Hematopoietic multipotent progenitor cell treated with erythropoietin and hydrocortisone succinate and interleukin-3 and kit ligand, for 17 days (in vitro differentiated cells): Measurements from ENCODE around the gene BPIFB1.

ENCODE experiments used
- DNase-seq: peaks from one replicate; pipeline ENCODE4 v3.0.0-alpha.2; 2015; ENCODE audit warnings: low spot score

BPIFB1 gene, protein sequence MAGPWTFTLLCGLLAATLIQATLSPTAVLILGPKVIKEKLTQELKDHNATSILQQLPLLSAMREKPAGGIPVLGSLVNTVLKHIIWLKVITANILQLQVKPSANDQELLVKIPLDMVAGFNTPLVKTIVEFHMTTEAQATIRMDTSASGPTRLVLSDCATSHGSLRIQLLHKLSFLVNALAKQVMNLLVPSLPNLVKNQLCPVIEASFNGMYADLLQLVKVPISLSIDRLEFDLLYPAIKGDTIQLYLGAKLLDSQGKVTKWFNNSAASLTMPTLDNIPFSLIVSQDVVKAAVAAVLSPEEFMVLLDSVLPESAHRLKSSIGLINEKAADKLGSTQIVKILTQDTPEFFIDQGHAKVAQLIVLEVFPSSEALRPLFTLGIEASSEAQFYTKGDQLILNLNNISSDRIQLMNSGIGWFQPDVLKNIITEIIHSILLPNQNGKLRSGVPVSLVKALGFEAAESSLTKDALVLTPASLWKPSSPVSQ

DNA sequence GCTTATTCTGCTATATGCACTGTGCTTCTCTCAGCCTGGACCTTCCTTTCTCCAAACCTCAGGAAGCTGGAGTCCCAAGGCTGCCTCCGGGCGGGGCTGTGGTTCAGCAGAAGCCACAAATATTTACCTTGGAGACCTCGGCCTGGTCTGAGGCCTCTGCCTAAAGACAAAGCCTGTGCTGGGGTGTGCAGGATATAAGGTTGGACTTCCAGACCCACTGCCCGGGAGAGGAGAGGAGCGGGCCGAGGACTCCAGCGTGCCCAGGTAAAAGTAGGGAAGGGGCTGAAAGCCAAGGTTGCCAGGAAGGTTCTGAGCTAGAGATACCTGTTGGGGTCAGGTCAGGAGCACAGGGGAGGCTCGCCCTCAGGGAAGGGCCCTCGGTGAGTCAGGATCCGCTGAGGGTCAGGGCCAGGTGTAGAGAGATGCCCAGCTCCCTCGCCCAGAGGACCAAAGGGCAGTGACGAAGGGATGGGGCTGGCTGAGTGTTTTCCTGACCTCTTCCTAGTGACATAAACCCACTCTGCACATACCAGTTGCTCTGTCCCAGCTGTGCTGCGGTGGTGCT, at the start of gene BPIFB1:
BPIFB1 (plus strand) TSS at position 224 of the 565 bp plus-strand sequence. CDS start 2,860 bp downstream, outside the sequence.
- DNase-seq: no peak

DNA sequence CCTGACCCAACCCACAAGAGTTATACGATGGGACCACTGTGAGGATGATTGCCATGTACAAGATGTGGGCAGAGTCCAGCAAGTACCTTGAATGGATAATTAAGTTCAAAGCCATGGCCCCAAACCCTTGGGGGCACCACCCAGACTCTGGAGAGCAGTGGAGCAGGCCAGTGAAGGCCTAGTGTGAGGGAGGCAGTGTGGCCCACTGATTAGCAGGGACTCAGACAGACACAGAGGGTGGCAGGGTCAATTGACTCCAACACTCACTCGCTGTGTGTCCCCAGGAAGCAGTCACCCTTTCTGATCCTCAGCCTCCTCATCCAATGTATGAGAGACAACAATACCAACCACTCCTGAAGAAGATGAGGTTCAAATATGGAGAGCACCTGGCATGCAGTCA, 49.0 kb upstream of the BPIFB1 start:
- no peak for DNase-seq

DNA sequence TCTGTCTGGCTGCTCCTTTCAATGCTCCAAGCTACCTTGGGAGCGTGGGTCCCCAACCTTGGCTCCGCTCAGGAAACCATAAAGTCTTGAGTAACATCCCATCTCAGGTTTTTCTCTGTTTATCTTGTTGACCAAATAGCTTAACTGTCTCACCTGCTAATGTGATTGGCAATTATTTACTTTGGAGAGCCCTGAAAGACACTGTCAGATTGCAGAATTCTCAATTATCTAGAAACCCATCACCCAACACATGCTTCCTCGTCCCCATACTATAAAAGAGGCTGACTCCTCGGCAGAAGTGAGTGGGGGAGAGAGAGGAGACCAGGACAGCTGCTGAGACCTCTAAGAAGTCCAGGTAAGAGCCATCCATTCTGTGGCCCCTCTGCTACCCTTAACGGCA, 47.3 kb upstream of the BPIFB1 start, which contains the start of gene BPIFA1:
BPIFA1 (plus strand) TSS at position 301 of the 400 bp plus-strand sequence. CDS start 1,716 bp downstream, outside the sequence.
- DNase-seq: no peak

DNA sequence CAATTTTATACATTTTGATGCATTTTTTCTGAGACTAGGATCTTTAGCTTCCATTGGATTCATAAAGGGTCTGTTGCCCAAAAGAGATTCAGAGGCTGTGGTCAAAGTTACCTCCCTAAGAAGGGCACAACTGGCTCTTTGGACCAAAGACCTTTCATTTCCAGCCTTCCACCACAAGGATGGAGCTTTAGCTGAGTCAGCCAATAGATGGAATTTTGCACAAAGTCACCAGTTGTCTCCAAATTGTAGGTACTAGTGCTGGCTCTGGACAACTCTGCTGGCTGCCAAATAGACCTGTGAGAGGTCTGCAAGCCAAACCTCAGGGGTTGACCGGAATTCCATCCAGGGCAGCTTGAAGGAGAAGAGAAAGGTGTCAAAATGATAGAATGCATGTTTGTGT, 46.7 kb upstream of the BPIFB1 start:
- DNase-seq: no peak

DNA sequence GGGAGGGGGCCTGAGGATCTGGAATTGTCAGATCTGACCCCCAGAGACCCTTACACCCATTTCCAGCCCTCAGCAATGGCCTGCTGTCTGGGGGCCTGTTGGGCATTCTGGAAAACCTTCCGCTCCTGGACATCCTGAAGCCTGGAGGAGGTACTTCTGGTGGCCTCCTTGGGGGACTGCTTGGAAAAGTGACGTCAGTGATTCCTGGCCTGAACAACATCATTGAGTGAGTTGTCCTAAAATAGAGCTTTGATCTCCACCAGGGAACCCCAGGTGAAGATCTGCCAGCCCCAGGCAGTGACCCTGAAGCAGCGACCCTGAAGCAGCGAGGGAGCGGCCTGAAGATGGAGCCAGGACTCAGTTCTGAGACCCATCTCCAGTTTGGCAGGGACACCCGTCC, 45.0 kb upstream of the BPIFB1 start:
- DNase-seq: no peak

DNA sequence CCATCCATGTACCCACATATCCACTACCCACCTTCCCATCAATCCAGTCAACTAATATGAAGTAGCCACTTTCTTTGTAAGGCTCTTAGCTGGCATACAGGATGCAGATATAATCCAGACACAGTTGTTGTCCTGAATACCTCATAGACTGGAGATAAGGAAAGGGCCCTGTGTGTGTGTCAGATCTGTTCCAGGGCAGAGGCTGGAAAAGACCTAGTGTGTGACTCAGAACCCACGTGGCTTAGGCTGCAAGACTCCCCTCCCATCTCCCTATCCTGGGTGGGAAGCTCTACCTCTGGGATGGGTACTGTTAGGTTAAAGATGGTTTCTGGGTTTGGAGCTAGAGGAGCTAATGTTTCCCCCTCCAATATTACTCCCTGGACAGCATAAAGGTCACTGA, 43.6 kb upstream of the BPIFB1 start:
- no peak for DNase-seq

DNA sequence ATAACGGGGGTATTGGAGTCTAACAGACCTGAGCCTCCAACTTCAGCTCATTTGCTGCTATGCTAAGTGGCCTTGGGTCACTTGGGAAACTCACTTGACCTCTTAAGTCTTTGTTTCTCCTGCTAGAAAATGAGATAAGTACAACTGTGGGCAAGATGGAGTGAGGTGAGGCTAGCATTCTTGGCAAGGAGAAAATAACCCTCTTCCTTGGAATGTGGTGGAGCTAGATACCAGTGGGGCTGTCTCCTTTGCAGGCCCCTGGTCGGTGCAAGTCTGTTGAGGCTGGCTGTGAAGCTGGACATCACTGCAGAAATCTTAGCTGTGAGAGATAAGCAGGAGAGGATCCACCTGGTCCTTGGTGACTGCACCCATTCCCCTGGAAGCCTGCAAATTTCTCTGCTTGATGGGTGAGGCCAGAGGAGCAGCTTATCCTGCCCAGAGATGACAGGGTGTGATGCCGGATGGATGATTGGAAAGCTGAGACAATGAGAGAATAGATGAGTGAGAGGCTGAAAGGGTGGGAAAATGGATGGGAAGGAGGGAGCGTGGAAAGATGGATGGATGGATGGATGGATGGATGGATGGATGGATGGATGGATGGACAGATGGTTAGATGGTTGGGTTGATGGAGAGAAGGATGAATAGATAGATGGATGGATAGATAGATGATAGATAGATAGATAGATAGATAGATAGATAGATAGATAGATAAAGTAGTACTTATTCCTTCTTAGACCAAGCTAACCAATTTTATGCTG, 42.9 kb upstream of the BPIFB1 start:
- DNase-seq: no peak

DNA sequence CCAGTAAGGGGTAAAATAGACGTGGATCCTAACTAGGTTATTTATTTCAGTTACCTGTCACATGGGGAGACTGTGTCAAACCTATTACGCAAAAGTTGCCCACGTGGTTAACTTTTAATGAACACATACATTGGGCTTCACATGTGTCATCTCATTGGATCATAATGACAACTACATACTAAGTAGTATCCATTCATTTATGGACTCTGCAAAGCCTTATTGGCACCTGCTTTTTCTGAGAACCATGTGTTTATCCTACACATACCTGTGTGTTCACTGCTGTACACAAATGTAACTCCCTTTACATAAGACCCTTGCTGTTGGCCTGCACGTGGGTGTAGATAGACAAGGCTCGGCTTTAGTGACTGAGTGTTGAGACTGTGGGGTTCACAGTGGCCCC, 42.1 kb upstream of the BPIFB1 start:
- no peak for DNase-seq

DNA sequence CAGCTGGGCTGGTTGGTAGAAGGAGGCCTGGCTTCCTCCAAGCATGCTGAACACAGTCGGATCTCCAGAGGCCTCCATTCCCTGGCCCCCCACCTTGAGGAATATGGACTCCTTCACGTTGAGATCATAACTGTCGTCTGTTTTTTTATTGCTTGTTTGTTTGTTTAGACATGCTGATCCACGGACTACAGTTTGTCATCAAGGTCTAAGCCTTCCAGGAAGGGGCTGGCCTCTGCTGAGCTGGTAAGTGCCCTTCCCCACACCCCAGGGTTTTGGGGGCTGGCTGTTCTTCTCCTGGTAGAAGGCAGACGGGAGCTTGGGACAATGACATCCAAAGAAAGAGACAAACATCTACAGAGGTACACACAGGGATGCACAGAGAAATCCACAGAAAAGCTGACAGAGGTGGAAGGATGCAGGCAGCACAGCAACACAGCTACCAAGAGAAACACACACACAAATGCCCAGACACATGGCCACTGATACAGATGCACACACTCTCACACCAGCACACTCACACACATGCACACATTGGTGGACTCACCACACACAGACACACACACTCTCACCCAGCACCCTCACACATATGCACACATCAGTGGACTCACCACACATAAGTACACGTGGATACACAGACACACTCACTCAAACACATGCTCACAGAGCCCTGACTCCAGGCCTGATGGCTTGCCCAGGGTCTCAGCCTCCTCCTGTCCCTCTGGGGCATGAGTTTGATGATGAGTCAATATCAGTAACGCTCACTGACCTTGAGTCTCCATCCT, 40.5 kb upstream of the BPIFB1 start:
- DNase-seq: no peak

DNA sequence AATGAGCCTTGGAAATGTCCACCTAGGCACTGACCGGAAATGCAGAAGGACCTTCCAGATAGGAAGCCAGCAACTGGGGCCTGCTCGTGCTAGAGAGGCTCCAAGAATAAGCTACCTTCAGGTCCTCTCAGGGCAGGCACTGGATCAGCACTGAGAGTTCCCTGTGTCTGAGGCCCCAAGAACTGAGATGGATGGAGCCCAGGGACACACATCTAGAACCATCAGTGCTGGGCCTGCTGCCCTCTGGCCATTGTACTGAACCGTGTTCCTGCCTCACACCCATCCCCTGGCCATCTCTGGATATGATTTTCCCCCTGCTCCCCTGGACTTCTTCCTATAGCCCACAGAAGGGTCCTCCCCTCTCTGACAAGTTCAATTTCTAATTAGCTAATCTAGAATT, 36.9 kb upstream of the BPIFB1 start:
- DNase-seq: no peak

DNA sequence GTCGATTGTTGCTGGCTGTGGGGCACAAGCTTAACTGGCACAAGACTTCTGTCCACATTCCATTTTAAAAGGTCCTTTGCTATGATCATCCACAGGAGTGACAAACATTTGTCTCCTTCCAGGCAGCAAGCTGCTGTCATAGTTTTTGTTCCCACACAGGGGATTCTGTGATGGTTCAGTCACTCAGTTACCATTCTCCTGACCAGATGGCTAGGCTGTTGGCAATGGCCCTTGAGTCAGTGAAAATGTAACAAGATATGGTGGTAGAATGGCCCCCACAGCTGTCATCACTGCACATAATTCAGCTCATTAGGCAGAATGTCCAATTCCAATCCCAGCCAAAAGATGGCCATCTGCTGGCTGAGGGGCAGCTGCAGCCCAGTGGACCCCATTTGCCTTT, 33.6 kb upstream of the BPIFB1 start:
- no peak for DNase-seq

DNA sequence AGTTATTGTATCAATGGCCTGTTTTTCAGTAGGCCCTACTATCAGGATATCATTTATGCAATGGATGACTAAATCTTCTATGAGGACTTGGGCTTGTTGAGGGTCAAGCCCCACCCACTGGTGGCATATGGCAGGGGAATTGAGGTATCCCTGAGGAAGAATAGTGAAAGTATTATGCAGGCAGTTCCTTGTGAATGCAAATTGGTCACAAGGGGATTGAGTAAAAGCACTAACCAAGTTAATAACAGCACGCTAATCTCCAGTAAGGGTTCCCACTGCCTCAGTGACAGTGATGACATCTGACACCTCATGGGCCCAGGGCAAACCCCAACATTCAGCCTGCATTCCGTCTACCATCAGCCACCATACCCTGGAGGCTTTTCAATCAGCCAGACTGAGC, 32.3 kb upstream of the BPIFB1 start:
- no peak for DNase-seq

DNA sequence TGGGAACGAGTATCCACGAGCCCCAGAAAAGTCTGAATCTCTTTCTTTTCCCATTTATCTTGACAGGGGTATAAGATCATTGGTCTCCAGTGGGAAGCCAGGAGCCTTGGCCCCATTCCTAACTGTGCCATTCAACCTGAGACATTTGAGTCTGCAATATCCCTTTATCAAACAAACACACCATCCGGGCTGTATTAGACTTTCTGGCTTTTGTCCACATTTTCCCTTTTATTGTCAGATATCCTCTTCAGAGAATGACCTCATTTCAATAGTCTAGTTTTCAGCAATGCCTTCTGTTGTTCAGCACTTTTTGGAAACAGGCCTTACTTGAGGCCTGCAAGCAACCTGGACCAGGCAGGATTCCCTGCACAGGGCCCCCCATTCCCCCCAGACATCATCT, 31.5 kb upstream of the BPIFB1 start:
- no peak for DNase-seq

DNA sequence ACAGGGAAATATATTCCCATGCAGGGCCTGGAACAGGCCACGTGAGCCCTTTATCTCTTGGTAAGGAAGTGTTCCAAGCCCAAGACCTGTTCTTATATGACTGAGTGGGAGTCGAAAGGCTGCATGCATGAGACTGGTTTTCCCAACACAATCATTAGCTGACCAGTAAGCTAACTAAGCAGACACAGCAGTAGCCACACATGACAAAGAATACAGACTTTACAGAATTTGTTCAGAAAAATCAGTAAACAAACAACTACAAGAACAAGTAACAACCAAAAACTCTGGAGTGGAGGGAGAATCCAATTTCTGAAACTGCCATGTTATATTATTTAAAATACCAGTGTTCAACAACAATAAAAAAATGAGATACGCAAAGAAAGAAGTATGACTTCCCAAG, 30.6 kb upstream of the BPIFB1 start:
- DNase-seq: no peak

DNA sequence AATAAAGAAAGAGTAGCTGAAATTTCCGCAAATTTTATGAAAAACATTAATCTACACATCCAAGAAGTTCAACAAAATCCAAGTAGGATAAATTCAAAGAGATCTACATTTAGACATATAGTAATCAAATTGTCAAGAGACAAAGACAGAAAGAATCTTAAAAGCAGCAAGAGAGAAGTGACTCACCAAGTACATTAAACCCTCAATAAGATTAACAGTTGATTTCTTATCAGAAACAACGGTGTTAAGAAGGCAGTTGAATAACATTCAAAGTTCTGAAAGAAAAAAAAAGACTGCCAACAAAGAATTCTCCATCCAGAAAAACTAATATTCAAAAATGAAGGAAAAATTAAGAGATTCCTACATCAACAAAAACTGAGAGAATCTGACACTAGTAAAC, 28.0 kb upstream of the BPIFB1 start:
- no peak for DNase-seq

DNA sequence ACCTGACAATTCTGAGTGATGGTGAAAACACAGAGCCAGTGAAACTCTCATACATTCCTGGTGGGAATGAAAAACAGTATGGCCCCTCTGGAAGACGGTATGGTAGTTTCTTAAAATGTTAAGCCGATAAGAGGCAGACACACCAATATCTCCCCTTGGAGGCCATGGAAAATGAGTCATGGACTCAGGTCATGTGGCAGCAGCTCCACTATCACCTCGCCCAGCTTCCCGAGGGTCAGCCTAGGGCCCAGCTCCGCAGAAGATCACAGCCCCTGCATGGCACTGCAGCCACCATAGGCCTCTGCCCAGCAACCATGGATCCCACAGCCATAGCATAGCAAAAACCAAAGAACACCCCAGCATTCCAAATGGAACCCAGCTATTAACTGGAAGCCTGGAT, 25.8 kb upstream of the BPIFB1 start:
- no peak for DNase-seq

DNA sequence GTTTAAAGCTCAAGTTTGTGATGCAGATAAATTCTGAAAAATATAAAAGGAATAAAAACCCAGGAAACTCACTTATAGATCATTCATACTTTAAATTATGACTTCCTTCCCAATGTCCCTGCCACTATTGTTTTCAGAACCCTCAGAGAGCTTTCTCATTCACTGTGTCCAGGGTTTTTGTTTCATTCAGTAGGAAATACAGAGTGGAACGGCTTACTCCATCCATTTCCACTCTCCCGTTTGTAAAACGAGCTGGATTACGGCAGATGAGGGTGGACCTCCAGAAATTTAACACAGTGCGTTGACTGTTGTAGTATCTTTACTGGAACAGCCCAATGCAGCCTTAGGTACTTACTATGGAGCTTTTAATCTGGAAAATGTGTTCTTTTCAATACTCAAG, 23.6 kb upstream of the BPIFB1 start:
- no peak for DNase-seq

DNA sequence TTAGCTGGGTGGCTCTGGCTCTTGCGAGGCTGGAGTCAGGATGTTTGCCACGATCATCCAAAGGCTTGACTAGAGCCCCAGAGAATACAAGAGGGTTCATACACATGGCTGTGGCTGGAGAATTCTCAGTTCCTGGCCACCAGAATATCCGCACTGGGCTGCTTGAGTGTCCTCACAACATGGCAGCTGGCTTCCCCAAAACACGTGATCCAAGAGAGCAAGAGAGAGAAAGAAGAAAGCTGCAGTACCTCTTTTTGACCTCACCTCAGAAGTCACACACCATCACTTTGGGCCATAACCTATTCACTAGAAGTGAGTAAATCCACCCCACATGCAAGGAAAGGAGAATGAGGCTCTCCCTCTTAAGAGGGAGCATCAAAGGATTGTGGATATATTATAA, 21.5 kb upstream of the BPIFB1 start:
- DNase-seq: no peak

DNA sequence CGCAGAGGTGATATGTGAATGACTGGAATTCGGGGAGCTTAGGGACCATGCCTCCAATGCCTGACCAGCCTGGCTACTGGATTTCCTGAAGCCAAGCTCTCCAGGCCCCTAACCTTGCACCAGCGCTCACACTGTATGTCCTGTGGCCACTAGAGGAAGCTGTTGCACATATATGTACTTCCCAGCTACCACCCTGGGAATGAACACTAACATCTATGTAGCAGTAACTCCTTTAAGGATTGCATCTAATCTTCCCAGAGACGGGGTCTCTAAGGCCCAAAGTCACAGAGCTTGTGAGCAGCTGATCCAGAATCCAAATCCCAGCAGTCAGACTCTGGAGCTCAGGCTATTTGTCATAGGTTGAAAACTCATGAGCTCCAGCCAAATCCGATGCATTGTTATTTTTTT, 20.4 kb upstream of the BPIFB1 start:
- no peak for DNase-seq

DNA sequence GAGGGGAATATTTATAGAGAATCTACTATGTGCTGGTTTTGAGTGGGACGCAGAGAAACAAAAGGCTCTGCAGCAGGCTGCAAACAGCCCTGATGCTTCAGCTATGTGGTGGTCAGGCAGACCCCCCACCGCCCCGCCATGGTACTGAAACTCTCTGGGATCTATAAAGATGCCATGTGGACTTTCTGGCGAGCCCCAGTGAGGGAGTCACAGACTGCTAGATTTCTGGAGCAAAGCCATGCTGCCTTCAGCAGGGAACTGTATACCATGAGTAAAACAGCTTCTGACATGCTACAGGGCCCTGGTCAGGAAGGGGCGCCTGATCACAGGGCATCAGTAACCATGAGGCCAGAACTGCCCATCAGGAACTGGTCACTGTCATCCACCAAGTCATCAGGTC, 19.2 kb upstream of the BPIFB1 start:
- no peak for DNase-seq

DNA sequence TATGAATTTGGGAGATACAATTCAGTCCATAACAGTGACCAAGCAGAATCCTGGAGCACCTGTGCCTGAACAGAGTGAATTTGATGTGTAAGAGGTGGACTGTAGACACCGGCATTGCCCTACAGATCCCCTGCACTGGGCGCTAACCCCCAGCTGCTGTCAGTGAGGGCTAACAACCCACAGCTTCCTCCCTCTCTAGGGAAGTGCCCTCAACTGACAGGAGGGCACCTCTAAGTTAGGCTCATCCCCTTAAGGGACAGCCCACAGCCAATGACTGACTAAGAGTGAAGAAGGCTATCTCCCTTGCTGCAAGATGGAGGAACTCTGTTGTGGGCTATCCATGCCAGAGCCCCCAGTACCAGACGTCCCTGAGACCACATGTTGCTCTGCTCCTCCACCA, 15.3 kb upstream of the BPIFB1 start:
- no peak for DNase-seq
